Articular chondrocyte of knee joint (primary cell): Measurements from ENCODE around the gene SMC2. TPM values are rescaled to one million over a fixed set of nuclear protein-coding genes. Genes with fewer than 3 reads are reported as not detected.

ENCODE experiments used
- total RNA-seq: library from RNA; depleted of rRNA; stranded (reverse); fragments of >200 nt; gene quantifications from 2 replicates; pipeline ENCODE4 v1.2.3, GENCODE V29; 2012

SMC2 gene
- total RNA-seq, result 22.6 and 47.3 TPM in 2 replicates

GRCh38 chr9:104093647-104094533 lies at the start of gene SMC2:
SMC2 (plus strand) TSS chr9:104094309; CDS start chr9:104095385, 1,076 bp downstream.

